ENCODE results near the gene KLHL9. TPM values are rescaled to one million over a fixed set of nuclear protein-coding genes. Genes with fewer than 3 reads are reported as not detected.

The KLHL9 gene
- total RNA-seq, 1 donor from 2014 or later: 16.6 TPM

DNA sequence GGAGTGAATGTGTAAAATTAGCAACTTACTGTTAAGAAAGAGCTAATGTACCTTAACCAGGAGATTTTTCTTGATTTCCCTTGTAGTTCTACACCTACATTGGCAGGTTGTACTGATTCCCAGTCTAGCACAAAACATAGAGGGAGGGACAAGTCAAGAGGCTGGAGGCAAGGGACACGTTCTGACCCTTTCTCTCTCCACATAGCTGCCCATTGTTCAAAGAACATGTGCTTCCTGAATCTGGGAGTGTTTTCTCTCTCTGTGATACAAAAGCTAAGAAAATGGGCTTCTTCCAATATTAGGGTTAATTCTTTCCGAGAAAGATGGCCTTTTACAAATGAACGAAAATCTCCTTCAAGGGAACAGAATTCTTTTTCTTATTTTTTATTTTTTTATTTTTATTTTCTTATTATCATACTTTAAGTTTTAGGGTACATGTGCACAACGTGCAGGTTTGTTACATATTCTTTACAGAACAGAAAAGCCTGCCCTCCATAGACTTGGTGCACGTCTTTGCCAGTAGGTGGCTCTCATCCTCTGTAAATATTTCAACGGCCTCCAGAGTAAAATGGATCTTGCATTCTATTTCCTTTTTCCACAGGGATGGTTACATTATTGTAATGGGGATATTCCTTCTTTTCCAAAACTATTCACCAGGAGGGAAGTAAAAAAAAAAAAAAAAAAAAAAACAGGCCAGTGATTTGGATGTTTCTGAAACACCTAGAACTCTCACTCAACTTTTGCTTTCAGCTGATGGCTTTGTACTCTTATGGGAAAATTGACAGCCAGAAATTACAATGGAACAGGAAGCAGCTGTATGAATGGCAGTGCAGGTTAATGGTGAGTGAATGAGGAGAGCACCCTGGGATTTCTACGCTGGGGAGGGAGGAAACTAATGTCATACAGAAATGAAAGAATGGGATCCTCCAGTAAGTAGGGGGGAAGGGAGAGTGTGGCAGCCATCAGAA is 17.0 kb downstream of the KLHL9 start:
- intact Hi-C loops (cut with micrococcal nuclease): loop anchor here (1.0 to 10.0 kb wide), 5 partner anchors 8 to 1393 kb away; no protein-coding TSS in a partner anchor

DNA sequence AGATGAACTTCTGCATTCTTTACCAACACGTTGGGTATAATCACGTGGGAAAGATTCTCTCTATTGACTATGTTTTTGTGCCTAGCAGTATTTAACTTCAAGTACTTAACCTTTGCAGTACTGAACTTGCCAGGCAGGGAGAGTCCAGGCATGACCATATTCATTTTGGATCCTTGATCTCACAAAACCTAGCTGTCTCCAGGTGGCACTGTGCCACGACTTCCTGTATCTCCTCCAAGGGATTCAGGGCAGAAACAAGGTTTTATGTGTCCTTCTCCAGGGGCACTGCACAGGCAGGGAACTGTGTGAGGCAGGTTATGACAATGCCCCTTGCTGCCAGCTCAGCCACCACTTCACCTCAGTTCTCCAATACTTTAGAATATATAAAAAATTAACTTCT is 18.3 kb downstream of the KLHL9 start:
- intact Hi-C loops (cut with micrococcal nuclease): loop anchor here (10.0 kb wide), 1 partner anchor 1392 kb away; no protein-coding TSS in a partner anchor

DNA sequence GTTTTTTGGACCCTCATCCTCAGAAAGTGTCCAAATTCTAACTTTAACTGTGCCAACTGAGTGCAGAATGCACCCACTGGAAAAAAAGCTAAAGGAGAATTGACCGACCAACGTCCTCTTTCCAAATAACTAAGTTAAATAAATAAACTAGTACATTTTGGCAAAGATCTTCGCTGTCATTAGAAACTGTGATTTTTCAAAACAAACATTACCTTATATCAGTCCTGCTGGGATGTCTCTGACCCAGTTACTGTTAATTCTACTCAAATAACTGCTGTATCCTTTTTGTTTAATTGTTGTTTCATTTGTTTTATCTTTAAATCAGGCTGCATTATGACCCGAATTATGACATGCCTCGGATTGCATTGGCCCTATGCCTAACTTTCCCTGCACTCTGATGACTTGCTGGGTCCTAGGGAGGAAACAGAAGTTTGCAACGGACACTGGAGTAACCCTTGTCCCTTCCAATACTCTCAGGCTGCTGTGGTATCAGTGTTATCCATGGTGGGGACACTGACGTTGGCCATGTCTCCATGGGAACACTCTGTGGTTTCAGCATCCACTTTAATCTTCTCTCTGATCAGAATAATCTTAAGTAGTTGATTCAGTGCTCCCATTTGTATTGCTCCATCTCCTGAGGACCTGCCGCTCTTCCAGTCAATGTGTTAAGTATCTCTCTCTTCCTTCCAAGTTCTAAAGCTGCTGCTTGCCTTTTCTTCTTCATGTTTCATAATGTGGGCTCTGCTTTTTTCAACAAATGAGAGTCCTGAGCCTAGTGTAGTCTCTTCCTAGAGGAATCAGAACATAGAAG is 19.0 kb downstream of the KLHL9 start:
- intact Hi-C loops (cut with micrococcal nuclease): loop anchor here (10.0 kb wide), 1 partner anchor 1391 kb away; no protein-coding TSS in a partner anchor

GRCh38 chr9:21314152-21314551 is 21.1 kb downstream of the KLHL9 start:
- intact Hi-C loops (cut with micrococcal nuclease): loop anchor here (10.0 kb wide), 1 partner anchor 1389 kb away; no protein-coding TSS in a partner anchor

DNA sequence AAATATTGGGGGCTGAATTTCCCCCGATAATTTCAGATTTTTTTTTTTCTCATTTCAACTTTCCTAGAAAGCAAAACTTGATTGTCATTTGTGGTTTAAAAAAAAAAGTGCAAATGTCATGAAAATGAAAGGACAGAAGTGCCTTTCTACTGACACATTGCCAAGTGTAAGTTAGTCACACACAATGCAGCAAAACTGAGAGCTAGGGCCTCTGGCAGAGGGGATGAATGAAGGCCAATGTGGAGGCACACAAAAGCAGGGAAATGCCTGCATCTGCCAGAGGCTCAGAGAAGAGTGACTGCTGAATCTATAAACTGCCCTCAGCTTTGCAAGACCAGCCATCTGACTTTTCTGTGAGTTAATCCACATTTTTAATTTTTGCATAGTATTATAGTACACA is 23.3 kb downstream of the KLHL9 start:
- intact Hi-C loops (cut with micrococcal nuclease): loop anchor here (10.0 kb wide), 1 partner anchor 1387 kb away; no protein-coding TSS in a partner anchor

DNA sequence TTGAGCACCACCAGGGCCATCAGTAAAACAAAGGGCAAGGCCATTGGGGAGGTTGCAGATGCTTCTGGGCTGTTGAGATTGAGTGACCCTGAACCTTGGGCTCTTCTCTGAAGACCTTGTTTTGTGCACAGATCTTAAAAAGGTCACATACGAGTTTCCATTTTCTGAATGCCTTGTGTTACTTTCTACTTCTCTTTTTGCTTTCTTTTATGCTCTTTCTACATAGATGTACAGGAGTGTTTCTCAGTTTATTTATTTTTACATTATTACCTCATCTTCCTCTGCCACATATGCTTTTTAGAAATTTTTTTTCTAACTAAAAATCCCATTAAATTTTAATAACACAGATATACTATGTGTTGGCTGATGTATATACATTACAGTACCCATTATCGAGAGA is 30.0 kb downstream of the KLHL9 start, which contains the start of gene IFNA5:
Gene IFNA5, minus strand, starts transcription at position 101 of the 400 bp plus-strand sequence. Its CDS starts 57 bp downstream, at position 44.
- intact Hi-C loops (cut with micrococcal nuclease): no loop called here

DNA sequence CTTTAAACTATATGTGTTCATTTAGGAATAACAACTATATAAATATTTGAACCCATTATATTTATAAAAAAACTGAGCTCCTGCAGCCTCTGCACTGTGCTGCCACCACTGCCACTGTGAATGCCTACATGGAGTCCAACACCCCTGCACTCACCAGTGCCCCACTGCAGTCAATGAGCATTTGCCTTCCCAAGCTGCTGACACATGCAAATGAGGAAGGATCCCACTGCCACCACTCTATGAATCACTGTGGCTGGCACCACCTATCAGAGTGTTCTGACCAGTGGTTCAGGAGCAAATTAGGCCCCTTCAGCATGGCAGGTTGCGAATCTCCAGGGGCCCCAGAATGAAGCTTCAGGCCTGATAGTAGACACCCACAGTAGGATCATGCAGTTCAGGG is 39.2 kb downstream of the KLHL9 start:
- intact Hi-C loops (cut with micrococcal nuclease): no loop called here

DNA sequence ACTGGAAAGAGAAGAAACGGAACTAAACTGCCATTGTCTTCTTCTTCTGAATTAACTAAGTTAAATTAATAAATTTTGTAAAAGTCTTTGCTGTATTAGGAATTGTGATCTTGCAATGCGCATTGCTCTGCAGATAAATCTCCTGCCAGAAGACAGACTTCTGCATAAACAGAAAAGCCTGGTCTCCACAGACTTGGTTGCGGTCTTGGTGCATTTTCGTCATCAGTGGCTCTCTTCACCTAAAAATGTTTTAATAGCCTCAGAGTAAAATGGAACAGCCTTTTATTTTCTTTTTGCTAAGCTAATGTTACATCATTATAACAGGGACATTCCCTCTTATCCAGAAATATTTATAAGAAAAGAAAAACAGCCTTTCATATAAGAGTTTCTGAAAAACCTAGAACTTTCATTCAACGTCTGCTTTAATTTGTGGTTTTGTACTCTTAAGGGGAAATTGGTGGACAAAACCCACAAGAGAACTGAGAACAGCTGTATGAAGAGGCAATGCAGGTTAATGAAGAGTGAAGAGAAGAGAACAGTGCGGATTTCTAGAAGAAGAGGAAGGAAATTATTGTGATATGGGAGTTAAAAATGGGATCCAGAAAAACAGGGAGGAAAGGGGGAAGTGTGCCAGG is 40.2 kb downstream of the KLHL9 start:
- intact Hi-C loops (cut with micrococcal nuclease): no loop called here

DNA sequence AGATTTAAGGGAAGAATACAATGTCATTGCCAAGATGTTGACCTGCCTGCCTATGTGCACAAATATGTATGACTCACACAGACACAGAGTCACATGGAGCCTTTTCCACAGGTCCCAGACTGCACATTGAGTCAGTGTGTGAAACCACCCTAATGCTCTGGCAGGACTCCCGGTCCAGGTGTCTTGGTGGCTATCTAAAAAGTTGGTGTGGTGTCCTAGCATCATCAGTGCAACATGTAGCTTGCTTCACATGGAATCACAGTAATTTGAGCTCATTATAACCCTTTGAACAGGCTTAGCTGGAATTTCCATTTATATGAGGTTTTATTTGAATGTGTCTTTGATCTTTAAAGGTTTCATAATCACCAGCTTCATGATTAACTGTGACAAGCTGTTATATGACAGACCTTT is 40.8 kb downstream of the KLHL9 start:
- intact Hi-C loops (cut with micrococcal nuclease): no loop called here

DNA sequence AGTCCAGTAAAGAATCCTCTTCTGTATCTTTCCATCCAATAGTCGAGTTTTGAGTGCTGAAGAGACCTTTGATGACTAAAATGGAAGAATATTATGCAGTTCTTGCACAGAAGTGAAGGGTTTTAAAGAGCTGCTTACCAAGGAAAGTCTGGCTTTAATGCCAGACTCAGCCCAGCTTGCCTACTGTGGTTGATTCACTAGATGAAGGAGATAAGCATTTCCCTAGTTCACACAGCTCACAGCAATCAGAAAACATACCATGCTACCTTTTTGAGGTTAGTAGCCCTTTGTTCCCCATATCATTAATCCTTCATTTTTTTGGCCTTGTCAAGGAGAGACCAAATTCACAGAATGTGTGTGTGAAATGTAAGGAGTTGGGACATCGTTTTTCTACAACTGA is 45.4 kb downstream of the KLHL9 start:
- intact Hi-C loops (cut with micrococcal nuclease): no loop called here

DNA sequence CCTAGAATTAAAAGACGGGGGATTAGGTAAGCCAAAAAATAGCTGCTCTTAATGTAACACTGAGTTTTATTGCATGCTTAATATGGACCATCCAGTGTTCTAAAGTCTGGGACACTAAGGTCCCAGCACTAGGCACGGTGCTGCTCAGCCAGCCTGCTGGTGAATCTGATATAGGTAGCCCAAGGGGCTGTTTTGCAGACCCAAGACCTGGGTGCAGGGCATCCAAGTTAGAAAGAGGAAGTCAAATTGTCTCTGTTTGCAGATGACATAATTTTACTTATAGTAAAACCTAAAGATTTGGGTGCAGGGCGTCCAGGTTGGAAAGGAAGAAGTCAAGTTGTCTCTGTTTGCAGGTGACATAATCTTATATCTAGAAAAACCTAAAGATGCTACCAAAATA is 47.9 kb downstream of the KLHL9 start:
- intact Hi-C loops (cut with micrococcal nuclease): no loop called here

DNA sequence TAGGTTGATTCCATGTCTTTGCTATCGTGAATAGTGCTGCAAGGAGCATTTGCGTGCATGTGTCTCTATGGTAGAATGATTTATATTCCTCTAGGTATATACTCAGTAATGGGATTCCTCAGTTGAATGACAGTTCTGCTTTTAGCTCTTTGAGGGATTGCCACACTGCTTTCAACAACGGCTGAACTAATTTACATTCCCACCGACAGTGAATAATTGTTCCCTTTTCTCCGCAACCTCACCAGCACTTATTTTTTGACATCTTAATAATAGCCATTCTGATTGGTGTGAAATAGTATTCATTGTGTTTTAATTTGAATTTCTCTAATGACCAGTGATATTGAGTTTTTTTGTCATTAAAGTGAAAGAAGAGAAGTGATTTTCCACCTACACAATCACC is 48.5 kb downstream of the KLHL9 start:
- intact Hi-C loops (cut with micrococcal nuclease): no loop called here

- intact Hi-C loops (cut with micrococcal nuclease): no loop called here
These were observed 49.1 kb downstream of the KLHL9 start for GRCh38 chr9:21286099-21286498.

GRCh38 chr9:21281275-21281674 is 53.9 kb downstream of the KLHL9 start:
- intact Hi-C loops (cut with micrococcal nuclease): no loop called here

Other genes starting within 250 kb of the KLHL9 start
- gene IFNW1, start 193.6 kb downstream of the KLHL9 start, total RNA-seq: not detected in 2 replicates
- gene IFNA21, start 168.7 kb downstream of the KLHL9 start, total RNA-seq: not detected in 2 replicates
- gene IFNA4, start 147.8 kb downstream of the KLHL9 start, total RNA-seq: not detected in 2 replicates
- gene IFNA7, start 133.2 kb downstream of the KLHL9 start, total RNA-seq: not detected in 2 replicates
- not detected in 2 replicates for gene IFNA10, start 128.3 kb downstream of the KLHL9 start, total RNA-seq
- not detected in 2 replicates for gene IFNA16, start 118.1 kb downstream of the KLHL9 start, total RNA-seq
- not detected in 2 replicates for gene IFNA17, start 107.2 kb downstream of the KLHL9 start, total RNA-seq
- gene IFNA14, start 95.4 kb downstream of the KLHL9 start, total RNA-seq: not detected in 2 replicates
- gene IFNA5, start 30.1 kb downstream of the KLHL9 start, total RNA-seq: not detected in 2 replicates
- gene IFNA6, start 15.5 kb upstream of the KLHL9 start, total RNA-seq: not detected in 2 replicates
- not detected in 2 replicates for gene IFNA13, start 32.7 kb upstream of the KLHL9 start, total RNA-seq
- gene IFNA2, start 50.0 kb upstream of the KLHL9 start, total RNA-seq: not detected in 2 replicates
- not detected in 2 replicates for gene IFNA8, start 73.7 kb upstream of the KLHL9 start, total RNA-seq
- not detected in 2 replicates for gene IFNA1, start 105.0 kb upstream of the KLHL9 start, total RNA-seq
- gene IFNE, start 146.9 kb upstream of the KLHL9 start, total RNA-seq: 0.32 TPM in 1 of 2 replicates, not detected in the other

Measured in T-helper 1 cell treated with Interleukin-12 subunit alpha and Interleukin-12 subunit beta and Interleukin-4 antibody, amounts not matched to agents 30 ng/mL and 1 ng/mL, for 36 hours (primary cell).